ENCODE data around the gene ACTN4.

DNA sequence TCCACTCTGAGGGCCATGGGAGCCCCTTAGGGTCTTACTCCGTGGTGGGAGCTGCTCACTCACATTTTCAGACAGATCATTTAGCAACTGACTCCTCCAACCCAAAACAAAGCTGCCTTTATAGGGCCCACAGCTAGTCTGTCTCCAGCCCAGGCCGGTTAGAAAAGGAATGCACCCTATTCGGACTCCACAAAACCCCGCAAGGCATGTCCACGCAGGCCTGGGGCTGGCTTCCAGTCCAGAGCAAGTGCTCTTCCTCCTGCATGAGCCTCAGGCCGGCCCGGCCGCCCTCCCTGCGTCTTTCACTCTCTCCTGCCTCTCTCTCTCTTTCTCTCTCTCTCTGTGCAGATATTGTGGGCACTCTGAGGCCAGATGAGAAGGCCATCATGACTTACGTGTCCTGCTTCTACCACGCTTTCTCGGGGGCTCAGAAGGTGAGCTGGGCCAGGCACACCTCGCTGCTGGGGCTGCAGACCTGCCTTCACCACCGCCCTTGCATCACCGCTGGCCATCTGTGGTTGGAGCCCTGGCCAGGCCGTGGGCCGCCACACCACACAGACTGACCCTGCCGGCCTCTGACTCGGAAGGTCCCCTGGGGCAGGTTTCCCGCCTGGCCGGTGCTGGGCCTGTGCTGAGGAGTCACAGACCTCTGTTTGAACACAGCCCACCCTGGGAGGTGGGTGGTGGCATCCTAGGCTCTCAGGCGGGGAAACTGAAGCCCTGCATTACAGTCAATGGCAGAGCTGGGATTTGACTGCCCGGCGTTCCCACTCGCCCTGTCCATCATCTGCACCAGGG, 63.7 kb downstream of the ACTN4 start:
- TF ChIP-seq CTCF (IDR thresholded peaks at IDR 0.05) = no peak
- TF ChIP-seq POLR2A (IDR thresholded peaks at IDR 0.05) = no peak
